Esophagus squamous epithelium (tissue), 5 donors: Measurements from ENCODE around the gene COASY. TPM values are rescaled to one million over a fixed set of nuclear protein-coding genes. Genes with fewer than 3 reads are reported as not detected.

Experiments used
- DNase-seq: peaks from one replicate; lab custom pipeline; 2025; lab: John Stamatoyannopoulos, UW
- H3K27ac ChIP-seq, 4 donors: fragments of 200-600 bp; sonication (generic); one replicate each; pipeline ENCODE4 v1.5.1; 2016 to 2019; ENCODE audit warnings: mild to moderate bottlenecking in 1 of 4
- H3K27me3 ChIP-seq, 4 donors: fragments of 200-600 bp; sonication (generic); 1 replicate in 3 of 4; 2 replicates in 1 of 4; pipeline versions ENCODE4 v1.5.1 to v1.6.0; 2017 to 2021; ENCODE audit warnings: antibody characterized with exemption in 1 of 4
- H3K36me3 ChIP-seq, 3 donors: fragments of 200-600 bp; sonication (generic); one replicate each; pipeline ENCODE4 v1.5.1; 2016 to 2019
- H3K4me1 ChIP-seq, 3 donors: fragments of 200-600 bp; sonication (generic); one replicate each; pipeline ENCODE4 v1.5.1; 2017 to 2019
- H3K4me3 ChIP-seq, 4 donors: fragments of 200-600 bp; sonication (generic); 1 replicate in 3 of 4; 2 replicates in 1 of 4; pipeline ENCODE4 v1.5.1; 2016 to 2019; ENCODE audit warnings: mild to moderate bottlenecking in 2 of 4, moderate library complexity in 1 of 4
- H3K9me3 ChIP-seq, 3 donors: fragments of 200-600 bp; sonication (generic); one replicate each; pipeline ENCODE4 v1.5.1; 2016 to 2019
- POLR2A ChIP-seq, 4 donors: fragments of 450-650 bp; IDR thresholded peaks; one replicate each; pipeline ENCODE4 v1.6.1; 2017; ENCODE audit warnings: antibody characterized with exemption in 4 of 4, mild to moderate bottlenecking in 4 of 4, moderate library complexity in 3 of 4
- WGBS, 2 donors: methylation state at CpG; one replicate each; pipeline ENCODE4 v1.1.5; 2018; 5-methylcytosine and 5-hydroxymethylcytosine counted together
- intact Hi-C: fragments of 100-400 bp; cut with DNase I; formaldehyde crosslinking; loops from one replicate; pipeline ENCODE4 v1.15.0; 2022
- total RNA-seq, 4 donors: library from RNA; depleted of rRNA; stranded (reverse); fragments of >200 nt; gene quantifications; one replicate each; pipeline ENCODE4 v1.1.0, GENCODE V29; 2016
- TF ChIP-seq, protein P1 (sequence below), 6 experiments: fragments of 450-650 bp in 4 of 6; fragments of 200-600 bp in 2 of 6; sonication (generic) in 2 of 6; IDR thresholded peaks; one replicate each; pipeline ENCODE4 v1.5.1; 2016 to 2019; ENCODE audit warnings: antibody characterized with exemption in 6 of 6, mild to moderate bottlenecking in 4 of 6, moderate library complexity in 4 of 6
- donor health status: DM: yes; HTN: yes; CAD: no.

COASY gene
- total RNA-seq, 4 donors from 2014 or later = 34.1 to 52.2 (median 46.5) TPM

GRCh38 chr17:42585353-42585752 lies 23.4 kb downstream of the COASY start:
- Histone ChIP-seq H3K4me1 (peaks cover 29 to 60% (median 43%) of the 10 kb centered on the region in 3 donors), H3K9me3 (no peaks in the 10 kb centered on the region), H3K27ac (peak overlapping the region; percentile 75 to 88 (median 84)), H3K27me3 (no peaks in the 10 kb centered on the region), H3K4me3 (no peak overlapping the region), H3K36me3 (peaks cover 21 to 98% (median 51%) of the 10 kb centered on the region in 3 donors)
- DNase-seq = no peak
- intact Hi-C loops = no loop called here
- TF ChIP-seq, protein P1, sequence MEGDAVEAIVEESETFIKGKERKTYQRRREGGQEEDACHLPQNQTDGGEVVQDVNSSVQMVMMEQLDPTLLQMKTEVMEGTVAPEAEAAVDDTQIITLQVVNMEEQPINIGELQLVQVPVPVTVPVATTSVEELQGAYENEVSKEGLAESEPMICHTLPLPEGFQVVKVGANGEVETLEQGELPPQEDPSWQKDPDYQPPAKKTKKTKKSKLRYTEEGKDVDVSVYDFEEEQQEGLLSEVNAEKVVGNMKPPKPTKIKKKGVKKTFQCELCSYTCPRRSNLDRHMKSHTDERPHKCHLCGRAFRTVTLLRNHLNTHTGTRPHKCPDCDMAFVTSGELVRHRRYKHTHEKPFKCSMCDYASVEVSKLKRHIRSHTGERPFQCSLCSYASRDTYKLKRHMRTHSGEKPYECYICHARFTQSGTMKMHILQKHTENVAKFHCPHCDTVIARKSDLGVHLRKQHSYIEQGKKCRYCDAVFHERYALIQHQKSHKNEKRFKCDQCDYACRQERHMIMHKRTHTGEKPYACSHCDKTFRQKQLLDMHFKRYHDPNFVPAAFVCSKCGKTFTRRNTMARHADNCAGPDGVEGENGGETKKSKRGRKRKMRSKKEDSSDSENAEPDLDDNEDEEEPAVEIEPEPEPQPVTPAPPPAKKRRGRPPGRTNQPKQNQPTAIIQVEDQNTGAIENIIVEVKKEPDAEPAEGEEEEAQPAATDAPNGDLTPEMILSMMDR (IDR thresholded peaks at IDR 0.05) = no peak
- TF ChIP-seq POLR2A (IDR thresholded peaks at IDR 0.05) = no peak
- 7 to 14% methylated on average over 1 of the region's 1 CpG for WGBS, 2 donors

DNA sequence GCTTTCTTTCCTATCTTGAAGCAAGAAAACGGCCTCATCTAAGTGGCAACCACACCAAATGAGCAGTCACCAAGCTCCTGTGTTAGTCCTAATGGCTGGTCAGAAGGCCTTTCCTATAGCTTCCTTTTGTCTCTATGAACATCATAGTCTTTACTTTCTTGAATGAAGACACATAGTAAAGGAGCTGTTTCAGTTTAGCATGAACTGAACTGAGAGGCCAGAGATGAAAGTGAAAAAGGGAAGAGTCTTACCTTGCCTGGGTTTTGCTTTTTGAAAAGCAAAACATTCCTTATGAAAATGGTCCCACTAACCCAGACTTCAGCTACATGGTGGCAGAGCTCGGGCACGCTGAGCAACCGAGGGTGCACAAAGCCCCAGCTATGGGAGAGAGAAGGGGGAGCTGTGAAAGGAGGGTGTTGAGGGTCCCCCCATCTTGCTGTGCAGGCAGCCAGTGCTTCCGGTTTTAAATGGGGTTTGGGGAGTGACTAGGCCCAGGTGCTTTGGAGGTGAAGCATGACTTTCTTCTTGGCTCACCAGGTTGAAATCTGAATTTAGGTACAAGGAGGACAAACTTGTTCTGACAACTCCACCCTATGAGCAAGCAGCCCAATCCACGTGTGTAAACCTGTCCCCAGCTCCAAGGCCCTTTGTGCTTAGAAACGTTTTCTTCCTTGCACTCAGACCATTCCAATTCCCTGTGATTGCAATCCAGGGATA lies 24.7 kb downstream of the COASY start:
- Histone ChIP-seq H3K4me1 (peaks cover 29 to 58% (median 43%) of the 10 kb centered on the region in 3 donors), H3K27me3 (no peaks in the 10 kb centered on the region), H3K9me3 (no peaks in the 10 kb centered on the region), H3K4me3 (no peak overlapping the region), H3K27ac (peak overlapping the region; percentile 75 to 88 (median 84)), H3K36me3 (peaks cover 24 to 98% (median 48%) of the 10 kb centered on the region in 3 donors)
- TF ChIP-seq, protein P1 (IDR thresholded peaks at IDR 0.05) = no peak
- TF ChIP-seq POLR2A (IDR thresholded peaks at IDR 0.05) = no peak
- no peak for DNase-seq
- intact Hi-C loops = no loop called here
- WGBS, 2 donors = 35 to 42% methylated on average over 7 of the region's 7 CpGs

DNA sequence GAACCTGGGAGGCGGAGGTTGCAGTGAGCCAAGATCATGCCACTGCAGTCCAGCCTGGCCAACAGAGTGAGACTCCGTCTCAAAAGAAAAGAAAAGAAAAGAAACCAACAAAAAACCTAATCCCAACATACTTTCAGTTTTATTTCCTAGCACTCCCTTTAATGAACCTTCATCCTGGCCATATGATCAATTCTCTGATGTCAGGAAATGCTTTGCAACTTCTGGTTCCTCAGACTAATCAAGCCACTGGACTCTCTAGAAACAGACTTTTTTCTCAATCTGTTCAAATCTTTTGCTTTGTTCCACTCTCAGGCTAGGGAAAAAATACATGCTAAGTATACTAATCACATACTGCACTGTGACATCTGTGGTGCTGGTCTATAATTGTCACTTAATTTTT lies 28.9 kb downstream of the COASY start:
- TF ChIP-seq POLR2A (IDR thresholded peaks at IDR 0.05) = no peak
- TF ChIP-seq, protein P1 (IDR thresholded peaks at IDR 0.05) = no peak
- no peak overlapping the region for H3K4me3 ChIP-seq
- intact Hi-C loops = no loop called here
- H3K27me3 ChIP-seq = no peaks in the 10 kb centered on the region
- no peak overlapping the region for H3K27ac ChIP-seq
- WGBS, 2 donors = 74 to 78% methylated on average over 2 of the region's 2 CpGs
- no peak for DNase-seq
- no peaks in the 10 kb centered on the region for H3K9me3 ChIP-seq
- H3K36me3 ChIP-seq = peaks cover 10 to 87% (median 34%) of the 10 kb centered on the region in 3 donors
- H3K4me1 ChIP-seq = peaks cover 19 to 35% (median 28%) of the 10 kb centered on the region in 3 donors

- 83 to 85% methylated on average over 9 of the region's 9 CpGs for WGBS, 2 donors
- Histone ChIP-seq H3K4me1 (peaks cover 14 to 31% (median 22%) of the 10 kb centered on the region in 3 donors), H3K36me3 (peaks cover 10 to 83% (median 35%) of the 10 kb centered on the region in 3 donors), H3K9me3 (no peaks in the 10 kb centered on the region), H3K27me3 (no peaks in the 10 kb centered on the region), H3K27ac (no peak overlapping the region), H3K4me3 (no peak overlapping the region)
- TF ChIP-seq, protein P1 (IDR thresholded peaks at IDR 0.05) = no peak
- TF ChIP-seq POLR2A (IDR thresholded peaks at IDR 0.05) = no peak
- intact Hi-C loops = no loop called here
- DNase-seq = no peak
These were observed 29.5 kb downstream of the COASY start for GRCh38 chr17:42591411-42591810.

DNA sequence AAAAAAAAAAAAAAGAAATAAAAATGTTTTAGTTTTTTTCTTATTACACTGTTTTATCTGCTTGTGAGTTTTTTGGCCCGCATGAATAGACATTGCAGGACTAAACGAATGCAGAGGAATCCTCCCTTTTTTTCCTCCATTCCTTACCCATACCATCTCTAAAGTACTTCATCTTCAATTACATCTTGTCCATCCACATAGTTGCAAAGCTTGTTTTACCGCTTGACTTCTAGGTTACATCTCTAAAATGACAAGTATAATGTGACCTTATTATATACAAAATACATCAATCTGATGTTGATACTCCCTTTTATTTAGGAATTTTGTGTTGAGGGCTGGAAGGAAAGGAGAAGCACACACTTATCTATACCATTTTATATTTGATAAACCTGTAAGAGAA lies 34.4 kb downstream of the COASY start:
- Histone ChIP-seq H3K27ac (no peak overlapping the region), H3K9me3 (no peaks in the 10 kb centered on the region), H3K4me1 (peaks cover 3 to 21% (median 3%) of the 10 kb centered on the region in 3 donors), H3K36me3 (peaks cover 0 to 44% (median 12%) of the 10 kb centered on the region in 3 donors), H3K27me3 (no peaks in the 10 kb centered on the region), H3K4me3 (no peak overlapping the region)
- WGBS, 2 donors = 74 to 83% methylated on average over 3 of the region's 3 CpGs
- intact Hi-C loops = no loop called here
- TF ChIP-seq, protein P1 (IDR thresholded peaks at IDR 0.05) = no peak
- no peak for TF ChIP-seq POLR2A (IDR thresholded peaks at IDR 0.05)
- no peak for DNase-seq
